ENCODE data around the gene ABTB2.

GRCh38 chr11:34239465-34240149 is 118.2 kb downstream of the ABTB2 start:
- no peak for TF ChIP-seq CTCF (IDR thresholded peaks at IDR 0.05)
- TF ChIP-seq POLR2A (IDR thresholded peaks at IDR 0.05), result no peak

All from esophagus squamous epithelium (tissue), 4 donors.